Hepatocyte (in vitro differentiated cells): Measurements from ENCODE around the gene FBXO10.

Experiments used
- CTCF ChIP-seq: fragments of 200-600 bp; sonication (generic); IDR thresholded peaks from 2 replicates; pipeline ENCODE4 v1.5.1; 2016; ENCODE audit warnings: antibody characterized with exemption, mild to moderate bottlenecking; ENCODE audit not compliant: poor library complexity
- EZH2 ChIP-seq: fragments of 200-600 bp; sonication (generic); IDR thresholded peaks from 2 replicates; pipeline ENCODE4 v1.6.1; 2016; ENCODE audit warnings: antibody characterized with exemption, mild to moderate bottlenecking, borderline replicate concordance

DNA sequence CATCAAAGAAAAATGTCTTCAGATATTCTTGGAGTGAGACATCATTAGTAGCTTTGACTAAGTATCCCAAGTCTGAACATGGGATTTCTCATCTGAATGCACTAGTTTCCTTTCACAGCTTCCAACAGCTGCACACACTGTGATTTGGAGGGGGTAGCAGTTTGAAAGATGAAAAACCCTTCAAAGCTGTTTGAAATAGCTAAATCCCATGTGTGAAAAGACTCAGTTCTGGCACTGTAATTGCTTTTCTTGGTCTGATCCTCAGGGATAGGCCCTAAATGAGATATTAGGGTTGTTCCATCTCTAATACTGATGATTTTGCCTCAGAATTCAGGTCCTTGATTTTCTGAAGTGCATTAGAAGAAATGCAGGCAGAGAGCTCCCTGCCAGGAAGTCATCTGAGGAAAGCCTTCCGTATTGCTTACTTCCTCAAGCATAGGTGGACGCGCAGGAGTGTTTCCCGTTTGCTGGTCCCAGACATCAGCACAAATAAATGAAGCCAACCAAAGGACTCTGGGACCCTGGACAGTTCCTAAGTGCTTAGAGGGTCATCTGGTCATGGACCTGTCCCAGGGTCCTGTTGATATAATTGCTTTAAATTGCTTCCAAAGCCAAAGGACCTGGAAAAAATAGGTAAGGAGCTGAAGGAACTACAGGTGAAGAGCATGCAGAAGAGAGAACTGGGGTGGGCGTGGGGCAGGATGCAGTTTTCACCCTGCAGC, 49.0 kb upstream of the FBXO10 start:
- TF ChIP-seq EZH2, result no peak
- TF ChIP-seq CTCF, result no peak
